ENCODE data around the gene PITPNC1.

GRCh38 chr17:67594115-67594880, 217.2 kb downstream of the PITPNC1 start:
- no peak for TF ChIP-seq EZH2 (IDR thresholded peaks at IDR 0.05; ENCODE audit: borderline replicate concordance, insufficient read depth, low read depth, low read length, poor library complexity, severe bottlenecking)
- no peak for TF ChIP-seq CTCF (IDR thresholded peaks at IDR 0.05)
